Naive B cell (primary cell): ENCODE data around the gene NAA40. TPM values are rescaled to one million over a fixed set of nuclear protein-coding genes. Genes with fewer than 3 reads are reported as not detected.

ENCODE experiments used
- ATAC-seq, 2 donors: fragments of 150-1000 bp; cut with Tn5 transposase; 2 replicates each; pipeline ENCODE4 v1.10.0; 2021; ENCODE audit warnings: low read depth in 2 of 2, mild to moderate bottlenecking in 2 of 2, moderate library complexity in 2 of 2
- DNase-seq: peaks from one replicate; pipeline ENCODE4 v3.0.0; 2022
- H3K27ac Mint-ChIP-seq, 6 donors: one replicate each; pipeline ENCODE4 v1.8.0; 2020 to 2022; ENCODE audit warnings: mild to moderate bottlenecking in 6 of 6, mixed read lengths in 6 of 6, moderate library complexity in 5 of 6, inconsistent platforms in 2 of 6
- H3K27me3 Mint-ChIP-seq, 3 donors: one replicate each; pipeline ENCODE4 v1.8.0; 2021 to 2022; ENCODE audit warnings: mixed read lengths in 3 of 3, mild to moderate bottlenecking in 1 of 3
- H3K36me3 Mint-ChIP-seq, 2 donors: one replicate each; pipeline ENCODE4 v1.8.0; 2020 to 2022; ENCODE audit warnings: mixed read lengths in 2 of 2, inconsistent platforms in 1 of 2, mild to moderate bottlenecking in 1 of 2
- H3K4me1 Mint-ChIP-seq, 3 donors: one replicate each; pipeline ENCODE4 v1.8.0; 2020 to 2022; ENCODE audit warnings: mixed read lengths in 3 of 3, inconsistent platforms in 1 of 3, mild to moderate bottlenecking in 1 of 3, moderate library complexity in 1 of 3
- H3K4me3 Mint-ChIP-seq, 8 donors: one replicate each; pipeline ENCODE4 v1.8.0; 2020 to 2022; ENCODE audit warnings: mild to moderate bottlenecking in 8 of 8, mixed read lengths in 8 of 8, moderate library complexity in 8 of 8, inconsistent platforms in 2 of 8
- H3K9me3 Mint-ChIP-seq, 7 donors: one replicate each; pipeline ENCODE4 v1.8.0; 2020 to 2022; ENCODE audit warnings: mixed read lengths in 7 of 7, mild to moderate bottlenecking in 5 of 7, inconsistent platforms in 2 of 7, moderate library complexity in 1 of 7
- polyA plus RNA-seq, 6 donors: library from polyadenylated mRNA; unstranded; fragments of 300-500 nt; fragmentation: Illumina TruSeq; gene quantifications; one replicate each; pipeline ENCODE4 v1.2.3, GENCODE V29; 2021; ENCODE audit warnings: low read depth in 6 of 6

Gene NAA40
- polyA plus RNA-seq, 6 donors from 2014 or later, result 8.2 to 18.4 (median 11.8) TPM

DNA sequence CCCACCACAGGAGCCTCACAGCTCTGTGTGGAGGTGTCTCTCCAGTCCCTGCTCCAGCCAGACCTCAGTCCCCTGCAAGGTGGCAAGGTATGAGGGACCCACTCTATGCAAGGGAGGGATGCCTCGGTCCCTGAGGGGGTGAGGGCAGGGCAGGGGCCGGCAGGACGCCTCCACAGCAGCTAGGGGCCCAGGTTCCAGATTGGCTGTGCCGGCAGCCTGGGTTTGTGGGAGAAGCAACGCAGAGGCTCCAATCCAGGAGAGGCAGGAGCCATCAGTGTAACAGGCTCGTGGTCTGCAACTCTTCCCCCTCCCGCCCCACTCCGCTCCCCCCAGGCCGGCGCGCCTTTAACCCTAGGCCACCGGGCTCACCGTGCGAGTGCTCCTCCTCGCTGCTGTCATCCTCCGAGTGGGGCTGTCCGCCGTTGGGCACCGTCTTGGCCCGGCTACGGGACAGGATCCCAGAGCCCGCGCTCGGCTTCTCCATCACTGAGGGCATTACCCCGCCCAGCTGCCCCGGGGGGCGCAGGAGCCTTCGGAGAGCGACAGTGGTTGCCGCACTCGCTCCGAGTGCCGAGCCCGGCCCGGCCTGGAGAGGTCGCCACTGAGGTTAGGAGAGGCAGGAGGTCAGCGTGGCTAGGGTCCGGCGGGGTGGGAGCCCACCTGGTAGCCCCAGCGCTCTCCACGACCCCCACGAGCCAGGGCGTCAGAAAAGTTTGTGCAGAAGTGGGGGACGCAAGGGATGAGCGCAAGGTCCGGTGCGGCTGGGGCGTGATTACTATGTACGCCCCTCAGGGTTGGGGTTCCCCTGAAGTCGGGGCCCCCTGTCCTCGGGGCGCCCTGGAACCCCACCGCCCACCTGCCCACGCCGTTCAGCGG, 22.6 kb upstream of the NAA40 start:
- peak; percentile 34 to 37 for ATAC-seq
- peak overlapping the region; percentile 72 to 88 (median 82) for H3K4me3 Mint-ChIP-seq
- H3K27ac Mint-ChIP-seq, result no peak overlapping the region
- peaks cover 4 to 31% (median 16%) of the 10 kb centered on the region in 3 donors for H3K27me3 Mint-ChIP-seq
- peaks cover 11 to 21% (median 18%) of the 10 kb centered on the region in 3 donors for H3K4me1 Mint-ChIP-seq
- H3K9me3 Mint-ChIP-seq, result no peaks in the 10 kb centered on the region
- no peaks in the 10 kb centered on the region for H3K36me3 Mint-ChIP-seq
- peak; percentile 29 for DNase-seq

DNA sequence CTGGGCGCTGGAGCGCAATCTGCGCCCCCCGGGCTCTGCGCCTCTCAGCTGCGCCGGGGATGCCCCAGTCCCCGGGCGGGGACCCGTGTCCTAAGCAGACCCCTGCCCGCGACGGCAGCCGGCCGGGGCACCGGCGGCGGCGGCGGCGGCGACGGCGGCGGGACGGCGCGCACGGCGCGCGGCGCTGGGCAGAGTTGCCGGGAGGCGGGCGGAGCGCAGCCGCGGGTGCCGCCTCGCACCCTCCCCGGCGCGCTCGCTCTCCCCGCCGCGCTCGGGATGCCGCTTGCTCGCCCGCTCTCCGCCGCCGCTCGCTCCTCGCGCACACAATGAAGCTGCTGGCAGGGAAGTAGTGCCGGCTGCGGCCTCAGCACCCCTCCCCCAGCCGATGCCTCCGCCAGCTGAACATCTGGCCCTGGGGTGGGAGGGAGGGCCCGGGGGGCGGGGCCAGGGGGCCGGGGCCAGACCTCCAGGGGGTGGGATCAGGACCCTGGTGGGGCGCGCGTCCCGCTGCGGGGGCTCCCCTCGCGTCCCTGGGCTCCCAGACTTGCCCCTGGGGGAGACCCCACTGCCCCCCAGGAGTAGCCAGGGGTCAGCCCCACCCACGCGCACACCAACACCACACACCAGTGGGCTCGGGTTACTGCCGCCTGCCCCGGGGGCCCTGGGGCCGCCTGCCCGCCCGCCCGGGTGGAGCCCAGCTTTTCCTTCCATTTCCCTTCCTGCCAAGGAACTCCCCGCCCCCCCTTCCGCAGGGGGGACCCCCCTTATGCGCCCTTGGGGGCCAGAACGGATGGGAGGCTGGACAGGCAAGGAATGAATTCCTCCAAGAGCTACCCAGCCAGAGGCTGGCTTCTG, 21.7 kb upstream of the NAA40 start, which contains the start of gene RCOR2:
RCOR2 (minus strand) TSS at position 328 of the 855 bp plus-strand sequence. CDS start 708 bp downstream, outside the sequence.
- H3K4me3 Mint-ChIP-seq, result peak within 1 kb of the TSS; percentile 72 to 88 (median 83)
- no peaks in the 10 kb centered on the region for H3K9me3 Mint-ChIP-seq
- ATAC-seq, result peak; percentile 55 to 60
- no peaks in the 10 kb centered on the region for H3K36me3 Mint-ChIP-seq
- H3K27ac Mint-ChIP-seq, result no peak within 1 kb of the TSS
- peaks cover 11 to 21% (median 18%) of the 10 kb centered on the region in 3 donors for H3K4me1 Mint-ChIP-seq
- DNase-seq, result peak; percentile 55
- peaks cover 6 to 31% (median 16%) of the 10 kb centered on the region in 3 donors for H3K27me3 Mint-ChIP-seq

DNA sequence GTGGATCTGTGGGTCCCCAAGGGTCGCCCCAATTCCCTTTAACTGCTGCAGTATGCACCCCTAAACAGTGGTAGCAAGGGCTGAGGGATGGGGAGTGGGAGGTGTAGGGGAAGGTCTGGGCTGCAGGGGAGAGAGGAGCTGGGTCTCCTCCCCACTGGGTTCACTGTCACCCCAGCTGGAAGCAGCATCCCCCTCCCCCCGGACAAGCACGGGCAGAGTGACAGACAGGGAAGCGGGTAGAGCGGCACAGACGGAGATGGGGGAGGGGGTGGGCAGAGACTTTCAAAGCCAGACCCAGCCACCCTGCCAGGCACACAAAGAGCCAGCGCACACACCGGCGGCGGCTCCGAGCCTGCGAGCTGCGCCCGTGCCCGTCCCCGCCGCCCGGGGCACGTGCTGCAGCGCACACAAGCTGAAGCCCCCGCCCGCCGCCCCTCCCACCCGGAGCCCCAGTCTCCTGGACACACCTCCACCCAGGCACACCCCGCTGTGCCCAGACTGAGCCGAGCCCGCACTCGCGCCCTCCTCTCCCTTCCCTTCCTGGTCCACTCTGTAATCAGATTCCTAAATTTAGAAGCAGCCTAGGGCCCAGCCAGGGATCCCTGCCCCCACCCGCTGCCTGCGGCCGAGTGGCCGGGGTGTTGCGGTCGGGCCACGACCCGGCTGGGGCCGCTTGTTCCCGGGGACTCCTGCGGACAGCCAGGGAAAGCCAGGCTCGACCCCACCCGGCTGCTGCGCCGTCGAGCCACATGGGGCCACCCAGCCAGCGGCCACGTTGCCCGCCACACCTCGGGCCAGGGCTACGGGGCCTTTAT, 20.9 kb upstream of the NAA40 start:
- H3K36me3 Mint-ChIP-seq, result no peaks in the 10 kb centered on the region
- H3K9me3 Mint-ChIP-seq, result no peaks in the 10 kb centered on the region
- peak overlapping the region; percentile 57 to 88 (median 77) for H3K4me3 Mint-ChIP-seq
- H3K4me1 Mint-ChIP-seq, result peaks cover 11 to 21% (median 18%) of the 10 kb centered on the region in 3 donors
- ATAC-seq, result peak; percentile 43 to 47
- no peak overlapping the region for H3K27ac Mint-ChIP-seq
- peak; percentile 31 for DNase-seq
- peaks cover 9 to 37% (median 16%) of the 10 kb centered on the region in 3 donors for H3K27me3 Mint-ChIP-seq

DNA sequence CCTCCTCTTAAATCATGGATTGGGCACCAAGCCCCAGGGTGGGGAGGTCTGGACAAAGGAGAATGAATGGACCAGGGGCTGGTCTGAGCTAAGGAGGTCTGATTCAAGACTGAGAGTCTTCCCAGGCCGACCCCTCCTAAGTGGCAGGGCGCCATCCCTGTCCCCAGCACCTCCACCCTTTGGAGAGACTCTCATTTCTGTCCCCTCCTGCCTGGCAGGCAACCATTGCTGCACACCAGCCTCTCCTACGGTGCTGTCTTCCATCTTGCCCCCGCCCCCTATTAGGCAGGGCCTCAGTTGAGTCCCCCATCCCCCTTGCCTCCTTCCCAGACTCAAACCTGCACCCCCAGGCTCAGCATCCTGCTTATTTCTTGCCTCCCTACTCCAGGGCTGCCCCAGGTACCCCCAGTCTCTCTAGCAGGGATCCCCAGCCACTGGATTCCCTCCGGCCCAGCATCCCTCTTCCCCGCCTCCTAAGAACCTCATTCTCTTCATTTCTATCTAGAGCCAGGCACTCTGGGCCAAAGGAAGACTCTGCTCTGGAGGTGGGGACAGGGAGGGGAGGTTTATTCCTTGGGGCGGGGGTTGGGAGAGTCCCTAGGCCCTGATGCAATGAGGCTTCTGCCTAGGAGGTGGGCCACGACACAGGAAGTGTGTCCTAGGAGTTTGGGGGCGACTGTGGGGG, 20.2 kb upstream of the NAA40 start:
- Mint-ChIP-seq H3K9me3 (no peaks in the 10 kb centered on the region), H3K4me3 (peak overlapping the region; percentile 20 to 88 (median 70)), H3K36me3 (no peaks in the 10 kb centered on the region), H3K4me1 (peaks cover 11 to 21% (median 18%) of the 10 kb centered on the region in 3 donors), H3K27me3 (peaks cover 9 to 43% (median 20%) of the 10 kb centered on the region in 3 donors), H3K27ac (peak overlapping the region in 2 of 6 donors; percentile 78 to 88)
- ATAC-seq, result no peak
- no peak for DNase-seq

DNA sequence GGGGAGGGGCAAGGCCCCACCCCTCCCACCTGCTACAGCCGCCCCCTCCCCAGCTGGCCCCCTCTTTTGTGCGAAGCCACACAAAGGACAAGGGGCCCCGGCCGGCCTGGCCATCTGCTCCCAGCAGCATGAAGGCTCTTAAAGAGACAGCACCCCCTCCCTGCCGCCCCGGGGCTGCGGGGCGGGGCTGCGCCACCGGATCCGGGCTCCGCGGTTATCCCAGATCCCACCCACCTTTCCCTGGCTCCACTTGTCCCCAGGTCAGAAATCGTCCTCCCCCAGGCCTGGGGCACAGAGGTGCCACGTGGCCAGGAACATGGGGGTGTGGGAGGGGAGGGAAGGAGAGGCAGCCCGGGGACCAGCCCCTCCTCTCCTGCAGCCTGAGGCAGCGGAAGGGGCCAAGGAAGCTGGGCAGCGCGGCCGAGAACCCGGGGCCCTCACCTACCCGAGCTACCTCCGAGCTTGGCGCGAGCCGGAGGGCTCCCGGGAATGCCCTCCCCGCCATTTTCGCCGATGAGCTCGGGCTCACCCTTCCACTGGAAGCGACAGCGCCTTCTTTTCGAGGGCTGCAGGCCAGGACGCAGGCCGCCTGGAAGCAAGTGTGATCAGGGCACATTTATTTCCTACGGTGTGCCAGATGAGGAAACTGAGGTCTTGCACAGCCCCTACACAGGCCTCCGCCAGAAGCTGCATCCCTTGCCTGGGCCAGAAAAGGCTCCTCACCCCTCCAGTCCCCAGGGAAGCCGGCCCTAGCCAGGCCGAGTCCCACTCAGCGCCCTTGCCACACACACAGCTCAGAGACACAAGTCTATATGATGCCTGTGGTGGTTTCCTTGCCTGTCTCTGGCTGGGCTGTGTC, 19.3 kb upstream of the NAA40 start:
- Mint-ChIP-seq H3K4me1 (peaks cover 11 to 21% (median 18%) of the 10 kb centered on the region in 3 donors), H3K27ac (no peak overlapping the region), H3K36me3 (no peaks in the 10 kb centered on the region), H3K9me3 (no peaks in the 10 kb centered on the region), H3K27me3 (peaks cover 6 to 42% (median 20%) of the 10 kb centered on the region in 3 donors), H3K4me3 (peak overlapping the region in 7 of 8 donors; percentile 15 to 88 (median 51))
- ATAC-seq, result no peak
- no peak for DNase-seq

DNA sequence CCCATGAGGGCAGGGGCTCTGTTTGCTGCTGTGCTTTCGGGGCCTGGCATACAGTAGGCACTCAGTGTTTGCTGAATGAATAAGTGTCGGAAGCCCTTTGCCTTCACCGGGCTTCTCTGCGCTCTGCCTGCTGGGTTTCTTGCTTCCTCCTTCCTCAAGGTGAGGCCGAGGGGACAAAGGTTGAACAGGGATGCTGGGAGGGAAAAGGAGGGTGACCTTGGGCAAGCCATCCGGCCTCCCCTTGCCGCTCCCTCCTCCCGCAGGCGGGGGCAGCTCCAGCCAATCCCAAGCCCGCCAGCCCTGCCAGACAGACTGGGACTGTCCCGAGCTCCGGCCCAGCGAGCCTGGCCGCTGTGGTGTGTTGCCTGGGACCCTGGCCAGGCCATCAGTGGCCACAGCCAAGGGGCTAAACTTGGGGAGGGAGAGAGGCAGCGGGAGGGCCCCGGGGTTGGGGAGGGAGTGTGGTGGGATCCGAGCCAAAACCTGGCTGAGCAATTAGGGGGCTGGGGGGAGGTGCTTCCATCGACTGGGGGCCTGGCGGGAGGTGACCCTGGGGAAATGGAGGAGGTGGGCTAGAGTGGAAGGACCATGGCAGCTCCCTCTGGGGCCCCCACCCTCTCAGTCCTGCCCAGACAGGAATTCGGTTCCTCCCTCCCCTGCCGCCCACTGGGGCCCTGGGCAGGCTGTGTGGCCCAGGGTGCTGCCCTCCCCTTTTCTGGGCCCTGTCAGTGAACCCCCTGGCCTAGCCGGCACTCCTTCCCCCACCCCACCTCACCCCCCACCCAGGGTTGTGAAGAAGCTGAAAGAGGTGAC, 18.5 kb upstream of the NAA40 start:
- Mint-ChIP-seq H3K36me3 (no peaks in the 10 kb centered on the region), H3K27ac (no peak overlapping the region), H3K27me3 (peaks cover 6 to 40% (median 21%) of the 10 kb centered on the region in 3 donors), H3K9me3 (no peaks in the 10 kb centered on the region), H3K4me1 (peaks cover 11 to 21% (median 15%) of the 10 kb centered on the region in 3 donors), H3K4me3 (peak overlapping the region in 6 of 8 donors; percentile 15 to 88 (median 35))
- no peak for DNase-seq
- no peak for ATAC-seq

DNA sequence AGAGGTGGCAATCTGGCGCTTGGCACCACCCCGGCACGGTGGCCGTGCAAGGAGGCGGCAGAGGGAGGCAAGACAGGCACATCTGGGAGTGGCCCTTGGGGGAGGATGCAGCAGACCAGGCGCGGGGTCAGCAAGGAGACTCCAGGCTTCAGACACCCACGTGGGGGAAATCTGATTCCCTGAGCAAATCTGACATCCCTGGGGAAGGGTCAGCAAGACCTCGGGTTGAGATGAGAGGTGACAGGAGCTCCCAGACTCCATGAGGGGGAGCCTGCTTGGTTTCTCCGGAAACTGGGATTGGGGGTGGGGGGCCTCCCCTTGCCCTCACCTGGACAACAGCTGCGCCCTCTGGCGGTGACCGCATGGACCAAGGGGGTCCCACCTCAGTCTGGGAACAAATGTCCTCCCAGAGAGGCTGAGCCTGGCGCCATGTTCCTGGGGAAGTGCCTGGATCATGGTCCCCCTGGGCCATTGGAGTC, 17.8 kb upstream of the NAA40 start:
- Mint-ChIP-seq H3K9me3 (no peaks in the 10 kb centered on the region), H3K4me3 (no peak overlapping the region), H3K4me1 (peaks cover 9 to 20% (median 15%) of the 10 kb centered on the region in 3 donors), H3K27me3 (peaks cover 6 to 42% (median 24%) of the 10 kb centered on the region in 3 donors), H3K36me3 (no peaks in the 10 kb centered on the region), H3K27ac (peak overlapping the region in 1 of 6 donors; percentile 56)
- DNase-seq (peak; percentile 35), ATAC-seq (peak; percentile 22 to 32)

DNA sequence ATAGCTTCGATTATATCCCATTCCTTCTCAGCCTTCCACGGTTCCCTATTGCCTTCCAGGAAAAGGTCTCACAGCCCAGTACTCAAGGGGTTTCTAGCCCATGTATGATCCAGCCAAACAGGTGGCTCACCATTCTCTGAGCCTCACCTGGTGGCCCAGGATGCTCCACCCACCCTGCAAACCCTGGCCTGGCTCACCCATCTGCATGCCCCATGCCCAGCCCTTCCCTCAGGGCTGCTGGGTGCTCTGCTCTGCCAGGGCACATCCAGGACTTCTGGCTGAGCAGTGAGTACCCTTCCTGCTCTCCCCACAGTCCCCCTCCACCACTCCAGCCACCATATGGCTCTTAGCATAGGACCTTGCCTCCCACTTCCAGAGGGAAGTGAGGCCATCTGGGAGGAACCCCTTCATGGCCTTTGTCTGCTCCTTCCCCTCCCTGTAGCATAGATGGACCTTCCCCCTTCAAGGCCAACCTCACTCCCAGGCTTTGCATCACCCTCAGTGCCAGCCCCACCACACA, 16.1 kb upstream of the NAA40 start:
- Mint-ChIP-seq H3K4me3 (no peak overlapping the region), H3K27me3 (peaks cover 6 to 41% (median 30%) of the 10 kb centered on the region in 3 donors), H3K4me1 (peaks cover 7 to 11% (median 8%) of the 10 kb centered on the region in 3 donors), H3K9me3 (no peaks in the 10 kb centered on the region), H3K36me3 (no peaks in the 10 kb centered on the region), H3K27ac (no peak overlapping the region)
- DNase-seq (no peak), ATAC-seq (no peak)

DNA sequence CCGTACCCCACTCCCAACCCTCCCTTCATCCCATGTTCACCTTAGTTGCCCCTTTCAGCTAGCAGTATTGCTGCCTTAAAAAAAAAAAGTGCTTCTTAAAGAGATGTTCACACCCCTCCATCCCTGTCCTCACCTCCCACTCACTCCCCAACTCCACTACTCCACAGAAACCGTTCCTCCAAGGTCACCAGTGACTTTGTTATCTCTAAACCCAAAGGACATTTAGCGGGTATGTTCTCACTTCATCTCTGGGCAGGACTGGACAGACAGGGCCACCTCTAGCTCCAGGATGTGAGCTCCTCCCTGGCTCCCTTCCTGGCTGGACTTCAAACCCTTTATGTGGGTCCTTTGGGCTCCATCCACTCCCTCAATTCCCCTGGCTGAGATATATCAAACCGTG, 15.5 kb upstream of the NAA40 start:
- H3K27ac Mint-ChIP-seq, result peak overlapping the region in 1 of 6 donors; percentile 82
- H3K4me3 Mint-ChIP-seq, result no peak overlapping the region
- no peaks in the 10 kb centered on the region for H3K9me3 Mint-ChIP-seq
- no peak for ATAC-seq
- H3K27me3 Mint-ChIP-seq, result peaks cover 10 to 47% (median 30%) of the 10 kb centered on the region in 3 donors
- peaks cover 6 to 9% (median 6%) of the 10 kb centered on the region in 3 donors for H3K4me1 Mint-ChIP-seq
- DNase-seq, result no peak
- no peaks in the 10 kb centered on the region for H3K36me3 Mint-ChIP-seq

DNA sequence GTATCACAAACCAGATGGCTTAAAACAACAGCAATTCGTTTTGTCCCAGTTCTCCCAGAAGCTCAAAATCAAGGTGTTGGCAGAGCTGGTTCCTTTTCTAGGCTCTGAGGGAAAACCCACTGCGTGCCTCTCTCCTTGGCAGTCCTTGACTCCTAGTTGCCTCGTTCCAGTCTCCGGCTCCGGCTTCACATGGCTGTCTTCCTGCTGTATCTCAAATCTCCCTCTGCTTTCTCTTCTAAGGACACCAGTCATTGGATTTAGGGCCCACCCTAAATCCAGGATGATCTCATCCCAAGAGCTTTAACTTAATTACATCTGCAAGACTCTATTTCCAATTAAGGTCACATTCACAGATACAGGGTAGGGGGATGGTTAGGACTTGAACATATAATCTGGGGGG, 9.2 kb upstream of the NAA40 start:
- peak overlapping the region in 1 of 6 donors; percentile 64 for H3K27ac Mint-ChIP-seq
- H3K4me3 Mint-ChIP-seq, result no peak overlapping the region
- peaks cover 11 to 25% (median 17%) of the 10 kb centered on the region in 3 donors for H3K27me3 Mint-ChIP-seq
- no peaks in the 10 kb centered on the region for H3K4me1 Mint-ChIP-seq
- ATAC-seq, result no peak
- H3K9me3 Mint-ChIP-seq, result no peaks in the 10 kb centered on the region
- no peak for DNase-seq
- no peaks in the 10 kb centered on the region for H3K36me3 Mint-ChIP-seq
